Measurements from ENCODE around the gene BRPF3.

Gene BRPF3

GRCh38 chr6:36196113-36196879, at the start of gene BRPF3:
BRPF3 (plus strand) TSS chr6:36196744; CDS start chr6:36200323, 3,579 bp downstream.
- DNase-seq: peak; percentile 84

DNA sequence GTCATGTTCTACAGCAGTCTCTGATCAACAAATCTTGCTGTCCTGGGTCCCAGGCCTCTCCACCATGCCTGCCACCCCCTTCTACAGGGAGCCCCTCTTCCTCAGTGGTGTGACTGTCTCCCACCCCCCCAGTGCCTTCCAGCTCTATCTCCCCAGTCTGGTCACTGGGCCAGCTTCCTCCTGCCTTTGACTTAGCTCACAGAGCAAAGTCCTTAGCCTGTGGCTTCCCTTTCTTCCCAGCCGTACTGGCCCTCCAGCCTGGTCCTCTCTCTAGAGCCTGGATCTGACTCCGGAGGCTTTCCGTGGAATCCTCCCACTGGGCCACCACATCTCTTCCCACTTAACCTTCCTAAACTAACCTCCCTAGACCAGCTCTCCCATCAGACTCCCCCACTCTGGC, 49.2 kb upstream of the BRPF3 start:
- no peak for DNase-seq

GRCh38 chr6:36149476-36149875, 47.1 kb upstream of the BRPF3 start:
- DNase-seq: no peak

DNA sequence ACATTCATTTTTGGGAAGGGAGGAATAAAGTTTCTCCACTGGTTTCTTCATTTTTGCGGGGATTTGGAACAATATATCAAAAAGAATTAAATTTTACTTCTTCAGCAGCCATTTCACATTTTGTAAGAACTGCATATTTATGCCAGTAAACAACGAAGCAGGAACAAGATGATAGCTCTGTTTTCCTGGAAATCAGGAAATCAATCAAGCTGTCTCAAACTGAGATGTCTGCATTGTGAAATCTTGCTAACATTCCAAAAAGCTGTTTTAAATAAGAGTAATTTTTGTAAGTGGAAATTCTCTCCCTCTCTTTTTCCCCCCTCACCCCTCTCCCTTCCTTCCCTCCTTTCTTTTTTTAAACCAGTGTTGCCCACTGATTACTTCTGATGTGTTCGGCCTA, 46.3 kb upstream of the BRPF3 start:
- no peak for DNase-seq

- no peak for DNase-seq
Observed at GRCh38 chr6:36154286-36154685, 42.3 kb upstream of the BRPF3 start.

DNA sequence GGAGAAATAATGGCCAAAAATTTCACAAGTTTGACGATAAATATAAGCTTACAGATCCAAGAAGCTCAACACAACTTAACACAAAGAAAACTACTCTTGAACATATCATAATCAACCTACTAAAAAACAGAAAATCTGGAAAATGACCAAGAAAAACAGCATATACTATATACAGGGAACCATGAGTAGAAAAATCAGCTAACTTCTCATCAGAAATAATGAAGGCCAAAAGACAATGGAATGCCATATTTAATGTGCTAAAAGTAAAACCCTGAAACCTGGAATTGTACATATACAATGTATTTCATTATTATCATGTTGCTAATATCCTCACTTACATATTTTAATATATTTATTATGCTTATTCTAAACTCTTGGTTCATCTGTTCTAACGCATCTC, 40.9 kb upstream of the BRPF3 start:
- DNase-seq: no peak

- no peak for DNase-seq
Observed at GRCh38 chr6:36160147-36160760, 36.3 kb upstream of the BRPF3 start.

GRCh38 chr6:36169023-36170007, 27.2 kb upstream of the BRPF3 start:
- DNase-seq: no peak

- no peak for DNase-seq
Observed at GRCh38 chr6:36170704-36171103, 25.8 kb upstream of the BRPF3 start.

- DNase-seq: no peak
Observed at GRCh38 chr6:36171573-36171972, 25.0 kb upstream of the BRPF3 start.

- DNase-seq: no peak
Observed at GRCh38 chr6:36177166-36177565, 19.4 kb upstream of the BRPF3 start.

DNA sequence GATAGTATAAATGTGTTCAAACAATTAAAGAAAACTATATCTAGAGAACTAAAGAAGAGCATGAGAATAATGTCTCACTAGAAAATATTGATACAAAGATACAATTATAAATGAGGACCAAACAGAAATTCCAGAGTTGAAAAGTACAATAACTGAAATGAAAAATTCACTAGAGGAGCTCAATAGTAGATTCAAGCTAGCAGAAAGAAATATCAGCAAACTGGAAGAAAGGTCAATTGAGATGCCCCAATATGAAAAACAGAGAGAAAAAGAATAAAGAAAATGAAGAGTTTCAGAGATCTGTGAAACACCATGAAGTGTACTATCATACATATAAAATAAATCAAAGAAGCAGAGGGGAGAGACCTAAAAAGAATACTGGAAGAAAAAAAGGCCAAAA, 18.0 kb upstream of the BRPF3 start:
- DNase-seq: no peak

GRCh38 chr6:36180126-36180525, 16.4 kb upstream of the BRPF3 start:
- DNase-seq: no peak

DNA sequence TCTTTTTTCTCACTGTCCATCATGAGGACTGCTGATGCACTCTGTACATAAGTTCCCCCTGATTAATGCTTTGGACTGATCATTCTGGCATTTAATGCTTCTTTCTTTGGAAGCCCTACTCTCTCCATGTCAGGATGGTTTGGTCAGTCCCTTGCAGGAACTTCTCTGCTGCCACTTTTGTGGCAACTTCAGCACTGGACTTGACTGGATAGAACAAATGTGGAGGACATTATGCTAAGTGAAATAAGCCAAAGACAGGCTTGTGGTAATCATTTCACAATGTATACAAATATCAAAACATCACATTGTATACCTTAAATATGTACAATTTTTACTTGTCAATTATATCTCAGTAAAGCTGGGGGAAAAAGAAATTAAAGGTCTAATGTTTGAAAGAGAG, 12.2 kb upstream of the BRPF3 start:
- no peak for DNase-seq

- DNase-seq: no peak
Observed at GRCh38 chr6:36186199-36186598, 10.3 kb upstream of the BRPF3 start.

- DNase-seq: no peak
Observed at GRCh38 chr6:36187446-36187845, 9.1 kb upstream of the BRPF3 start.

- DNase-seq: no peak
Observed at GRCh38 chr6:36195471-36196112, 952 bp upstream of the BRPF3 start.

- DNase-seq: peak; percentile 99
Observed at GRCh38 chr6:36196880-36197548, 470 bp downstream of the BRPF3 start.

GRCh38 chr6:36197739-36198221, 1.2 kb downstream of the BRPF3 start:
- DNase-seq: no peak

DNA sequence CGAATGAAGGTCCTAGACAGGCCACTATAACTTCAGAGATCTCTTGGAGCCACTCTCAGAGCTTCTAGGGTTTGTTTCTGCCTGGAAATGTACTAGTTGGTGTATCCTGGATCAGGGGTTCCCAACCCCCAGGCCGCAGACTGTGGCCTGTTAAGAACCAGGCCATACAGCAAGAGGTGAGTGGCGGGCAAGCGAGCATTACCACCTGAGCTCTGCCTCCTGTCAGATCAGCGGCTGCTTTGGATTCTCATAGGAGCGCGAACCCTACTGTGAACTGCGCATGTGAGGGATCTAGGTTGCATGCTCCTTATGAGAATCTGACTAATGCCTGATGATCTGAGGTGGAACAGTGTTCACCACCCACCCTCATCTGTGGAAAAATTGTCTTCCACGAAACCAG, 2.4 kb downstream of the BRPF3 start:
- no peak for DNase-seq

DNA sequence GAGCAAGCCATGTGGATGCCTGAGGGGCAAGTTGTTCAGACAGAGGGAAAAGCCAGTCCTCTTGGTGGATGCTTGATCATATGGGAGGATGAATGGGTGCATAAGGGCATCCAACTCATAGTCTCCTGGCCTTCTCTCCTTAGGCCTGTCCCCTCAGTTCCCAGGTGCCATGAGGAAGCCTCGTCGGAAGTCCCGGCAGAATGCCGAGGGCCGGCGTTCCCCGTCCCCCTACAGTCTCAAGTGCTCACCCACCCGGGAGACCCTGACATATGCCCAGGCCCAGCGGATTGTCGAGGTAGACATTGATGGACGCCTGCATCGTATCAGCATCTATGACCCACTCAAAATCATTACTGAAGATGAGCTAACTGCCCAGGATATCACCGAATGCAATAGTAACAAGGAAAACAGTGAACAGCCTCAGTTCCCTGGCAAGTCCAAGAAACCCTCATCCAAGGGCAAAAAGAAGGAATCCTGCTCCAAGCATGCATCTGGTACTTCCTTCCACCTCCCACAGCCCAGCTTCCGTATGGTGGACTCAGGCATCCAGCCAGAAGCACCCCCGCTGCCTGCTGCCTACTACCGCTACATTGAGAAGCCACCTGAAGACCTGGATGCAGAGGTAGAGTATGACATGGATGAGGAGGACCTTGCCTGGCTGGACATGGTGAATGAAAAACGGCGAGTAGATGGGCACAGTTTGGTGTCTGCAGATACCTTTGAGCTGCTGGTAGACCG, 3.8 kb downstream of the BRPF3 start:
- DNase-seq: no peak

Data from activated T-cell treated with anti-CD3 and anti-CD28 coated beads, Interleukin-2, amount 50 U/mL, for 1 hour (primary cell).